ENCODE measurements around the gene IL18BP. TPM values are rescaled to one million over a fixed set of nuclear protein-coding genes. Genes with fewer than 3 reads are reported as not detected.
A peak's percentile ranks its signal among the peaks of the same experiment; 100 is the strongest.

The IL18BP gene
- total RNA-seq, 1 experiment from 2014 or later = 10.6 TPM

- intact Hi-C loops (cut with micrococcal nuclease; ENCODE audit: unreplicated experiment) = no loop called here
- Histone ChIP-seq H3K27me3 (replicated peaks; ENCODE audit: insufficient read depth, low read depth, low read length, poor library complexity) (no peaks in the 10 kb centered on the region), H3K9me3 (ENCODE audit: low read depth, low read length, poor library complexity, severe bottlenecking) (no peaks in the 10 kb centered on the region), H3K27ac (ENCODE audit: low read depth, low read length, poor library complexity, severe bottlenecking) (no peak overlapping the region), H3K4me1 (ENCODE audit: insufficient read depth, low read length, poor library complexity, severe bottlenecking) (no peaks in the 10 kb centered on the region), H3K36me3 (ENCODE audit: insufficient read depth, low read length, poor library complexity, severe bottlenecking) (peaks cover 70% of the 10 kb centered on the region), H3K4me3 (ENCODE audit: low read depth, low read length, poor library complexity, severe bottlenecking) (no peak overlapping the region)
- CTCF ChIA-PET = no interaction called here
- no peak for TF ChIP-seq EZH2 (IDR thresholded peaks at IDR 0.05; ENCODE audit: borderline replicate concordance, low read depth, low read length, poor library complexity, severe bottlenecking)
- no peak for TF ChIP-seq CTCF (conservative IDR thresholded peaks at IDR 0.05; ENCODE audit: low read depth, low read length)
- BruUV-seq (replicated peaks) = TSS peak; percentile 90
- POLR2A ChIA-PET (ENCODE audit: low non-redundant PET) = no interaction called here
- no peak for DNase-seq (ENCODE audit: low spot score)
These were observed 4.4 kb downstream of the IL18BP start for GRCh38 chr11:72002841-72003775.

GRCh38 chr11:72003776-72004171 is 5.1 kb downstream of the IL18BP start:
- H3K4me3 ChIP-seq (ENCODE audit: low read depth, low read length, poor library complexity, severe bottlenecking) = no peak overlapping the region
- ChIA-PET CTCF (no interaction called here), POLR2A (ENCODE audit: low non-redundant PET) (no interaction called here)
- H3K27ac ChIP-seq (ENCODE audit: low read depth, low read length, poor library complexity, severe bottlenecking) = no peak overlapping the region
- H3K36me3 ChIP-seq (ENCODE audit: insufficient read depth, low read length, poor library complexity, severe bottlenecking) = peaks cover 77% of the 10 kb centered on the region
- TF ChIP-seq EZH2 (IDR thresholded peaks at IDR 0.05; ENCODE audit: borderline replicate concordance, low read depth, low read length, poor library complexity, severe bottlenecking) (no peak), CTCF (conservative IDR thresholded peaks at IDR 0.05; ENCODE audit: low read depth, low read length) (no peak)
- no peaks in the 10 kb centered on the region for H3K27me3 ChIP-seq (replicated peaks; ENCODE audit: insufficient read depth, low read depth, low read length, poor library complexity)
- intact Hi-C loops (cut with micrococcal nuclease; ENCODE audit: unreplicated experiment) = no loop called here
- no peaks in the 10 kb centered on the region for H3K4me1 ChIP-seq (ENCODE audit: insufficient read depth, low read length, poor library complexity, severe bottlenecking)
- no peak for DNase-seq (ENCODE audit: low spot score)
- no peaks in the 10 kb centered on the region for H3K9me3 ChIP-seq (ENCODE audit: low read depth, low read length, poor library complexity, severe bottlenecking)
- no TSS peak for BruUV-seq (replicated peaks)

- TF ChIP-seq EZH2 (IDR thresholded peaks at IDR 0.05; ENCODE audit: borderline replicate concordance, low read depth, low read length, poor library complexity, severe bottlenecking) (no peak), CTCF (conservative IDR thresholded peaks at IDR 0.05; ENCODE audit: low read depth, low read length) (no peak)
- DNase-seq (ENCODE audit: low spot score) = no peak
- Histone ChIP-seq H3K36me3 (ENCODE audit: insufficient read depth, low read length, poor library complexity, severe bottlenecking) (peaks cover 85% of the 10 kb centered on the region), H3K4me1 (ENCODE audit: insufficient read depth, low read length, poor library complexity, severe bottlenecking) (no peaks in the 10 kb centered on the region), H3K4me3 (ENCODE audit: low read depth, low read length, poor library complexity, severe bottlenecking) (no peak overlapping the region), H3K27ac (ENCODE audit: low read depth, low read length, poor library complexity, severe bottlenecking) (no peak overlapping the region), H3K27me3 (replicated peaks; ENCODE audit: insufficient read depth, low read depth, low read length, poor library complexity) (no peaks in the 10 kb centered on the region), H3K9me3 (ENCODE audit: low read depth, low read length, poor library complexity, severe bottlenecking) (no peaks in the 10 kb centered on the region)
- intact Hi-C loops (cut with micrococcal nuclease; ENCODE audit: unreplicated experiment) = no loop called here
- POLR2A ChIA-PET (ENCODE audit: low non-redundant PET) = no interaction called here
- BruUV-seq (replicated peaks) = no TSS peak
- CTCF ChIA-PET = no interaction called here
These were observed 6.0 kb downstream of the IL18BP start for GRCh38 chr11:72004515-72005346.

All from A673 (cell line).